Fibroblast of mammary gland (primary cell): ENCODE measurements around the gene RRP1B.
A peak's percentile ranks its signal among the peaks of the same experiment; 100 is the strongest.

Source experiments
- DNase-seq: peaks from one replicate; pipeline ENCODE4 v3.0.0-alpha.2; 2010; ENCODE audit warnings: low read depth
- H3K4me3 ChIP-seq: 2 replicates; pipeline ENCODE4 v1.5.1; 2011; ENCODE audit warnings: low read depth, mild to moderate bottlenecking, low read length, moderate library complexity; ENCODE audit not compliant: control insufficient read depth
- CTCF ChIP-seq: conservative IDR thresholded peaks from 2 replicates; pipeline ENCODE4 v1.5.1; 2011; ENCODE audit warnings: low read depth, low read length, inconsistent platforms; ENCODE audit not compliant: control insufficient read depth, insufficient read depth

Gene RRP1B

DNA sequence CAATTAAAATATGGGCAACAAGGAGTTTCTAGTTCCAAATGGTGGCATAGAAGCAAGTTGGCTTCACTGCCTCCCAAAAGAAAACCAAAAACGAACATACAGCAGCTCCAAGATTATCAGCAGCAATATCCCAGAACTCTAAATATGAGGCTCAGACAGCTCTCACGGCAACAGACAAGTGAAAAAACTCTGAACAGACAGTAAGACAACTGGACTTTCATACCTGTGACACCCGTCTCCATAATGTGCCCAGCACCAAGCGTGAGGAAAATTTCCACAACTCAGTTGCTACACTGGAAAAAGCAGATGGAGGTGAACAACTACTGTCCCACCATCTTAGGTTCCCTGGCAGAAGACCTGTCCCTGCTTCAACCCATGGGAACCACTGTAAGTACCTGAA, 40.0 kb upstream of the RRP1B start:
- no peak for DNase-seq
- no peak overlapping the region for H3K4me3 ChIP-seq
- no peak for TF ChIP-seq CTCF

DNA sequence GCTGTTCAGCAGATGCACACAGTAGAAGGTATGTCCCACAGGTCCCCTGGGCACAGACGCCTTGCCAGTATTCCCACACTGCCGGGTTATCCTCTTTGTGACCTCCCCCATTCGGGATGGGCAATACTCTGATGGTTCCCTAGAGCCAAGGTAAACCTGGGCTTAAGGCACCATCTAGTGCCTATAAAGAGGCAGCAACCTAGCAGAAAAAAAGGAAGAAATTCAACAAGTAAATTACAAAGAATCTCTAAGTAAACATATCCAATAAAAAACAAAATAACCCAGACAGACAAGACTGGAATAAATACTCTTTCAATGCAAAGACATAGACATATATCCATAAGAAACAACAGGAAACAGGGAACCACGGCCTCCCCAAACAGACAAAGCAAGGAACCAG, 39.5 kb upstream of the RRP1B start:
- H3K4me3 ChIP-seq = no peak overlapping the region
- DNase-seq = no peak
- TF ChIP-seq CTCF = peak; percentile 16

DNA sequence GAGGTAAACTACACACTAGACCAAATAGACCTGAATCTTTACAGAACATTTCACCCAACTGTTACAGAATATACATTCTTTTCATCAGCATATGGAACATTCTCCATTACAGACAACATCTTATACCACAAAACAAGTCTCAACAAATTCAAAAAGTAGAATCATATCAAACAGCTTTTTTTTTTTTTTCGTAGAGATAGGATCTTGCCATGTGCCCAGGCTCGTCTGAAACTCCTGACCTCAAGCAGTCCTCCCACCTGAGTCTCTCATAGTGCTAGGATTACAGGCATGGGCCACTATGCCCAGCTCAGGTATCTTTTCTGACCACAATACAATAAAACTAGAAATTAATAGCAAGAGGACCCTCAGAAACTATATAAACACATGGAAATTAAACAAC, 36.6 kb upstream of the RRP1B start:
- TF ChIP-seq CTCF = no peak
- H3K4me3 ChIP-seq = no peak overlapping the region
- no peak for DNase-seq

DNA sequence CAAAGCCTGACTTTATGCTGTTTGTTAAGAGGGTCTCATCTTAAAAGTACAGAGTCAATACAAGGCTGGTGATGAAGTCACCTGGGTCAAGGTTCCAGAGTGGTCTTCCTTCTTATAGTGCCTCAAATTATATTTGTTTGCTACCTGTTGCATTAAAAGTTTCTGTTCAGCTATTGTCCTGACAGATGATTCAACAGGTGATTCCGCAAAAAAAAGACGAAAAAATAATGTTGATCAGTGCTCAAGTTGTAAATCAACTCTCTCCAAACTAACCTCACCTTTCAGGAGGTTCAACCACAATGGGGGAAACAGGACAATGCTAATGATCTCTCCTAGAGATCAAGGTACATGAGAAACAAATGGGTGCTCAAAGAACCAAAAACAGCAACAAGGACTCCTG, 35.8 kb upstream of the RRP1B start:
- no peak for DNase-seq
- no peak overlapping the region for H3K4me3 ChIP-seq
- no peak for TF ChIP-seq CTCF

GRCh38 chr21:43624339-43624738, 35.0 kb upstream of the RRP1B start:
- no peak for TF ChIP-seq CTCF
- DNase-seq = no peak

GRCh38 chr21:43626390-43626789, 33.0 kb upstream of the RRP1B start:
- no peak overlapping the region for H3K4me3 ChIP-seq
- no peak for TF ChIP-seq CTCF
- DNase-seq = no peak

More at GRCh38 chr21:43624339-43624738, 35.0 kb upstream of the RRP1B start:
- no peak overlapping the region for H3K4me3 ChIP-seq

- no peak for DNase-seq
- no peak for TF ChIP-seq CTCF
- H3K4me3 ChIP-seq = no peak overlapping the region
Measured at GRCh38 chr21:43627527-43627926, 31.8 kb upstream of the RRP1B start.
